ENCODE data around the gene ANTXR1.

- TF ChIP-seq CTCF (IDR thresholded peaks at IDR 0.05) (no peak), POLR2AphosphoS5 (IDR thresholded peaks at IDR 0.05) (peak in 2 of 3 donors; percentile 39 to 59), POLR2A (IDR thresholded peaks at IDR 0.05) (no peak)
These were observed 136.7 kb downstream of the ANTXR1 start for GRCh38 chr2:69149631-69150215.
